HEK293 (cell line): ENCODE results near the gene NELFB.

Source experiments
- IKZF3 ChIP-seq: fragments of 450-650 bp; IDR thresholded peaks from 2 replicates; pipeline ENCODE4 v1.5.0; 2018; ENCODE audit warnings: missing biosample characterization, mild to moderate bottlenecking, missing genetic modification characterization, moderate library complexity
- YY1 ChIP-seq: fragments of 450-650 bp; formaldehyde crosslinking; IDR thresholded peaks from 2 replicates; pipeline ENCODE4 v1.5.1; 2018; ENCODE audit warnings: missing biosample characterization, missing genetic modification characterization
- ZNF350 ChIP-seq: fragments of 450-650 bp; formaldehyde crosslinking; IDR thresholded peaks from 2 replicates; pipeline ENCODE4 v1.5.0; 2017; ENCODE audit warnings: missing biosample characterization, mild to moderate bottlenecking, missing genetic modification characterization
- ZNF664 ChIP-seq: fragments of 450-650 bp; formaldehyde crosslinking; IDR thresholded peaks from 2 replicates; pipeline ENCODE4 v1.5.1; 2016; ENCODE audit warnings: missing biosample characterization, missing genetic modification characterization
- TF ChIP-seq, protein P1 (sequence below): fragments of 450-650 bp; formaldehyde crosslinking; optimal IDR thresholded peaks from 2 replicates; pipeline ENCODE3; 2016; ENCODE audit warnings: missing biosample characterization, mild to moderate bottlenecking, missing genetic modification characterization
- TF ChIP-seq, protein P2 (sequence below): fragments of 450-650 bp; formaldehyde crosslinking; IDR thresholded peaks from 2 replicates; pipeline ENCODE4 v1.5.1; 2016; ENCODE audit warnings: missing biosample characterization, missing genetic modification characterization
- TF ChIP-seq, protein P3 (sequence below): fragments of 450-650 bp; formaldehyde crosslinking; IDR thresholded peaks from 2 replicates; pipeline ENCODE4 v1.5.1; 2016; ENCODE audit warnings: missing biosample characterization, missing genetic modification characterization
- TF ChIP-seq, protein P4 (sequence below): fragments of 450-650 bp; formaldehyde crosslinking; IDR thresholded peaks from 2 replicates; pipeline ENCODE4 v1.5.1; 2017; ENCODE audit warnings: missing biosample characterization, mild to moderate bottlenecking, missing genetic modification characterization, moderate library complexity

DNA sequence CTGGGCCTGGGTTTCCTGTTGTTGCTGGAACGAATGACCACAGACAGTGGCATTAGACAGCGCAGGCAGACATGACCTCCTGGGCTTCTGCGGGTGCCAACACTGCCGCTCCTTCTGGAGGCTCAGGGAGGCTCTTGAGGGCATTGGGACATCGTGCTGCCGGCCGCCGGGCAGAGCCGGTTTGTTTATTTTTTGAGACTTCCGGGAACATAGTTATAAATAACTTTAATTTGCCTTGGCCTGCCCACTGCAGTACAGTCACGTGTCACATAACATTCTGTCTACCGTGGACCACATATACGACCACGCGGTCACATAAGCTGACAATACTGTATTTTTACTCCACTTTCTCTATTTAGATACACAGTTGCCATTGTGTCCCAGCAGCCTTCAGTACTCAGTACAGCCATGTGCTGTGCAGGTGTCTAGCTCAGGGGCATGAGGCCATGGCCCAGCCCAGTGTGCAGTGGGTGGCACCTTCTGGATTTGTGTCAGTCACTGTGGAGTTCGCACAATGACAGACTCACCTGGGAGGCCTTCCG, 14.2 kb downstream of the NELFB start:
- TF ChIP-seq, protein P1, sequence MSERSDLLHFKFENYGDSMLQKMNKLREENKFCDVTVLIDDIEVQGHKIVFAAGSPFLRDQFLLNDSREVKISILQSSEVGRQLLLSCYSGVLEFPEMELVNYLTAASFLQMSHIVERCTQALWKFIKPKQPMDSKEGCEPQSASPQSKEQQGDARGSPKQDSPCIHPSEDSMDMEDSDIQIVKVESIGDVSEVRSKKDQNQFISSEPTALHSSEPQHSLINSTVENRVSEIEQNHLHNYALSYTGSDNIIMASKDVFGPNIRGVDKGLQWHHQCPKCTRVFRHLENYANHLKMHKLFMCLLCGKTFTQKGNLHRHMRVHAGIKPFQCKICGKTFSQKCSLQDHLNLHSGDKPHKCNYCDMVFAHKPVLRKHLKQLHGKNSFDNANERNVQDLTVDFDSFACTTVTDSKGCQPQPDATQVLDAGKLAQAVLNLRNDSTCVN (tag by site-specific recombination): no peak
- TF ChIP-seq ZNF664 (tag by site-specific recombination) (no peak), ZNF350 (no peak), YY1 (tag by site-specific recombination) (no peak), IKZF3 (tag by site-specific recombination) (no peak)
- TF ChIP-seq, protein P2, sequence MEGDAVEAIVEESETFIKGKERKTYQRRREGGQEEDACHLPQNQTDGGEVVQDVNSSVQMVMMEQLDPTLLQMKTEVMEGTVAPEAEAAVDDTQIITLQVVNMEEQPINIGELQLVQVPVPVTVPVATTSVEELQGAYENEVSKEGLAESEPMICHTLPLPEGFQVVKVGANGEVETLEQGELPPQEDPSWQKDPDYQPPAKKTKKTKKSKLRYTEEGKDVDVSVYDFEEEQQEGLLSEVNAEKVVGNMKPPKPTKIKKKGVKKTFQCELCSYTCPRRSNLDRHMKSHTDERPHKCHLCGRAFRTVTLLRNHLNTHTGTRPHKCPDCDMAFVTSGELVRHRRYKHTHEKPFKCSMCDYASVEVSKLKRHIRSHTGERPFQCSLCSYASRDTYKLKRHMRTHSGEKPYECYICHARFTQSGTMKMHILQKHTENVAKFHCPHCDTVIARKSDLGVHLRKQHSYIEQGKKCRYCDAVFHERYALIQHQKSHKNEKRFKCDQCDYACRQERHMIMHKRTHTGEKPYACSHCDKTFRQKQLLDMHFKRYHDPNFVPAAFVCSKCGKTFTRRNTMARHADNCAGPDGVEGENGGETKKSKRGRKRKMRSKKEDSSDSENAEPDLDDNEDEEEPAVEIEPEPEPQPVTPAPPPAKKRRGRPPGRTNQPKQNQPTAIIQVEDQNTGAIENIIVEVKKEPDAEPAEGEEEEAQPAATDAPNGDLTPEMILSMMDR: no peak
- TF ChIP-seq, protein P3, sequence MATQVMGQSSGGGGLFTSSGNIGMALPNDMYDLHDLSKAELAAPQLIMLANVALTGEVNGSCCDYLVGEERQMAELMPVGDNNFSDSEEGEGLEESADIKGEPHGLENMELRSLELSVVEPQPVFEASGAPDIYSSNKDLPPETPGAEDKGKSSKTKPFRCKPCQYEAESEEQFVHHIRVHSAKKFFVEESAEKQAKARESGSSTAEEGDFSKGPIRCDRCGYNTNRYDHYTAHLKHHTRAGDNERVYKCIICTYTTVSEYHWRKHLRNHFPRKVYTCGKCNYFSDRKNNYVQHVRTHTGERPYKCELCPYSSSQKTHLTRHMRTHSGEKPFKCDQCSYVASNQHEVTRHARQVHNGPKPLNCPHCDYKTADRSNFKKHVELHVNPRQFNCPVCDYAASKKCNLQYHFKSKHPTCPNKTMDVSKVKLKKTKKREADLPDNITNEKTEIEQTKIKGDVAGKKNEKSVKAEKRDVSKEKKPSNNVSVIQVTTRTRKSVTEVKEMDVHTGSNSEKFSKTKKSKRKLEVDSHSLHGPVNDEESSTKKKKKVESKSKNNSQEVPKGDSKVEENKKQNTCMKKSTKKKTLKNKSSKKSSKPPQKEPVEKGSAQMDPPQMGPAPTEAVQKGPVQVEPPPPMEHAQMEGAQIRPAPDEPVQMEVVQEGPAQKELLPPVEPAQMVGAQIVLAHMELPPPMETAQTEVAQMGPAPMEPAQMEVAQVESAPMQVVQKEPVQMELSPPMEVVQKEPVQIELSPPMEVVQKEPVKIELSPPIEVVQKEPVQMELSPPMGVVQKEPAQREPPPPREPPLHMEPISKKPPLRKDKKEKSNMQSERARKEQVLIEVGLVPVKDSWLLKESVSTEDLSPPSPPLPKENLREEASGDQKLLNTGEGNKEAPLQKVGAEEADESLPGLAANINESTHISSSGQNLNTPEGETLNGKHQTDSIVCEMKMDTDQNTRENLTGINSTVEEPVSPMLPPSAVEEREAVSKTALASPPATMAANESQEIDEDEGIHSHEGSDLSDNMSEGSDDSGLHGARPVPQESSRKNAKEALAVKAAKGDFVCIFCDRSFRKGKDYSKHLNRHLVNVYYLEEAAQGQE (tag by site-specific recombination): no peak
- TF ChIP-seq, protein P4, sequence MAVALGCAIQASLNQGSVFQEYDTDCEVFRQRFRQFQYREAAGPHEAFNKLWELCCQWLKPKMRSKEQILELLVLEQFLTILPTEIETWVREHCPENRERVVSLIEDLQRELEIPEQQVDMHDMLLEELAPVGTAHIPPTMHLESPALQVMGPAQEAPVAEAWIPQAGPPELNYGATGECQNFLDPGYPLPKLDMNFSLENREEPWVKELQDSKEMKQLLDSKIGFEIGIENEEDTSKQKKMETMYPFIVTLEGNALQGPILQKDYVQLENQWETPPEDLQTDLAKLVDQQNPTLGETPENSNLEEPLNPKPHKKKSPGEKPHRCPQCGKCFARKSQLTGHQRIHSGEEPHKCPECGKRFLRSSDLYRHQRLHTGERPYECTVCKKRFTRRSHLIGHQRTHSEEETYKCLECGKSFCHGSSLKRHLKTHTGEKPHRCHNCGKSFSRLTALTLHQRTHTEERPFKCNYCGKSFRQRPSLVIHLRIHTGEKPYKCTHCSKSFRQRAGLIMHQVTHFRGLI: no peak
